SU-DHL-6 (cell line): ENCODE measurements around the gene ALDOC.
A peak's percentile ranks its signal among the peaks of the same experiment; 100 is the strongest.

ENCODE experiments used
- H2AFZ ChIP-seq: fragments of 200-600 bp; sonication (generic); 2 replicates; pipeline ENCODE4 v1.6.1; 2014; ENCODE audit warnings: low read depth, mild to moderate bottlenecking, moderate library complexity, mixed read lengths, antibody characterized with exemption, low read length; ENCODE audit not compliant: severe bottlenecking
- H3F3A ChIP-seq: fragments of 200-600 bp; shearing (Covaris generic); 2 replicates; pipeline ENCODE4 v1.6.0; 2016; ENCODE audit warnings: antibody characterized with exemption, mild to moderate bottlenecking; ENCODE audit not compliant: insufficient read depth
- H3K27ac ChIP-seq: fragments of 200-600 bp; sonication (generic); 2 replicates; pipeline ENCODE4 v1.5.1; 2016; ENCODE audit warnings: low read depth, mild to moderate bottlenecking, low read length, moderate library complexity, mixed read lengths
- H3K27me3 ChIP-seq: fragments of 200-600 bp; sonication (generic), shearing (Covaris generic); 2 replicates; pipeline ENCODE4 v1.6.0; 2014; ENCODE audit warnings: mild to moderate bottlenecking, low read length
- H3K36me3 ChIP-seq: fragments of 200-600 bp; sonication (generic); 2 replicates; pipeline ENCODE4 v1.6.1; 2014; ENCODE audit warnings: mild to moderate bottlenecking, low read length, mixed read lengths
- H3K4me2 ChIP-seq: fragments of 300-600, 200-600 bp; shearing (Covaris generic), sonication (generic); 2 replicates; pipeline ENCODE4 v1.6.0; 2014; ENCODE audit warnings: low read length, low read depth, mild to moderate bottlenecking; ENCODE audit not compliant: poor library complexity, severe bottlenecking
- H3K4me3 ChIP-seq: fragments of 200-600 bp; sonication (generic); 2 replicates; pipeline ENCODE4 v1.5.1; 2014; ENCODE audit warnings: antibody characterized with exemption, low read length, mild to moderate bottlenecking, mixed read lengths; ENCODE audit not compliant: insufficient read depth, poor library complexity, severe bottlenecking
- H3K79me2 ChIP-seq: fragments of 200-600 bp; sonication (generic); 2 replicates; pipeline ENCODE4 v1.6.1; 2014; ENCODE audit warnings: mild to moderate bottlenecking, low read length, moderate library complexity; ENCODE audit not compliant: insufficient read depth
- H3K9ac ChIP-seq: fragments of 200-600 bp; sonication (generic); 2 replicates; pipeline ENCODE4 v1.7.0; 2014; ENCODE audit warnings: mild to moderate bottlenecking, low read length
- H3K9me2 ChIP-seq: fragments of 200-600 bp; sonication (generic); replicated peaks from 2 replicates; pipeline ENCODE4 v1.6.1; 2014; ENCODE audit warnings: low read length; ENCODE audit not compliant: insufficient read depth
- H3K9me3 ChIP-seq: fragments of 200-600 bp; sonication (generic); 2 replicates; pipeline ENCODE4 v1.6.1; 2014; ENCODE audit warnings: low read length, mixed read lengths; ENCODE audit not compliant: insufficient read depth
- H4K20me1 ChIP-seq: fragments of 200-600 bp; sonication (generic); 2 replicates; pipeline ENCODE4 v1.6.1; 2014; ENCODE audit warnings: low read depth, mild to moderate bottlenecking, antibody characterized with exemption, low read length, moderate library complexity, mixed read lengths
- EZH2phosphoT487 ChIP-seq: fragments of 200-600 bp; sonication (generic), shearing (Covaris generic); conservative IDR thresholded peaks from 2 replicates; pipeline ENCODE4 v1.6.1; 2018; ENCODE audit warnings: mild to moderate bottlenecking, antibody characterized with exemption, low read length, moderate library complexity, mixed read lengths
- TF ChIP-seq, protein P1 (sequence below): fragments of 200-600 bp; sonication (generic); IDR thresholded peaks from one replicate; pipeline ENCODE4 v1.5.1; 2017; ENCODE audit warnings: antibody characterized with exemption, mild to moderate bottlenecking, low read length, moderate library complexity; ENCODE audit not compliant: insufficient read depth, poor library complexity, severe bottlenecking

ALDOC gene

GRCh38 chr17:28547623-28548416 is 28.9 kb downstream of the ALDOC start:
- H3K4me3 ChIP-seq: peak overlapping the region; percentile 27
- no peaks in the 10 kb centered on the region for H3K9me3 ChIP-seq
- H4K20me1 ChIP-seq: no peaks in the 10 kb centered on the region
- no peaks in the 10 kb centered on the region for H3K79me2 ChIP-seq
- H2AFZ ChIP-seq: peak overlapping the region; percentile 94
- no peak for TF ChIP-seq EZH2phosphoT487
- TF ChIP-seq, protein P1, sequence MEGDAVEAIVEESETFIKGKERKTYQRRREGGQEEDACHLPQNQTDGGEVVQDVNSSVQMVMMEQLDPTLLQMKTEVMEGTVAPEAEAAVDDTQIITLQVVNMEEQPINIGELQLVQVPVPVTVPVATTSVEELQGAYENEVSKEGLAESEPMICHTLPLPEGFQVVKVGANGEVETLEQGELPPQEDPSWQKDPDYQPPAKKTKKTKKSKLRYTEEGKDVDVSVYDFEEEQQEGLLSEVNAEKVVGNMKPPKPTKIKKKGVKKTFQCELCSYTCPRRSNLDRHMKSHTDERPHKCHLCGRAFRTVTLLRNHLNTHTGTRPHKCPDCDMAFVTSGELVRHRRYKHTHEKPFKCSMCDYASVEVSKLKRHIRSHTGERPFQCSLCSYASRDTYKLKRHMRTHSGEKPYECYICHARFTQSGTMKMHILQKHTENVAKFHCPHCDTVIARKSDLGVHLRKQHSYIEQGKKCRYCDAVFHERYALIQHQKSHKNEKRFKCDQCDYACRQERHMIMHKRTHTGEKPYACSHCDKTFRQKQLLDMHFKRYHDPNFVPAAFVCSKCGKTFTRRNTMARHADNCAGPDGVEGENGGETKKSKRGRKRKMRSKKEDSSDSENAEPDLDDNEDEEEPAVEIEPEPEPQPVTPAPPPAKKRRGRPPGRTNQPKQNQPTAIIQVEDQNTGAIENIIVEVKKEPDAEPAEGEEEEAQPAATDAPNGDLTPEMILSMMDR: peak; percentile 99
- no peaks in the 10 kb centered on the region for H3K36me3 ChIP-seq
- H3K9ac ChIP-seq: peak overlapping the region; percentile 39; the same call in 1 of the 2 replicates
- H3F3A ChIP-seq: peaks cover 4% of the 10 kb centered on the region; the same call in 1 of the 2 replicates
- H3K27ac ChIP-seq: peak overlapping the region; percentile 39
- H3K27me3 ChIP-seq: no peaks in the 10 kb centered on the region
- peak overlapping the region; percentile 49 for H3K4me2 ChIP-seq
- H3K9me2 ChIP-seq: no peaks in the 10 kb centered on the region

DNA sequence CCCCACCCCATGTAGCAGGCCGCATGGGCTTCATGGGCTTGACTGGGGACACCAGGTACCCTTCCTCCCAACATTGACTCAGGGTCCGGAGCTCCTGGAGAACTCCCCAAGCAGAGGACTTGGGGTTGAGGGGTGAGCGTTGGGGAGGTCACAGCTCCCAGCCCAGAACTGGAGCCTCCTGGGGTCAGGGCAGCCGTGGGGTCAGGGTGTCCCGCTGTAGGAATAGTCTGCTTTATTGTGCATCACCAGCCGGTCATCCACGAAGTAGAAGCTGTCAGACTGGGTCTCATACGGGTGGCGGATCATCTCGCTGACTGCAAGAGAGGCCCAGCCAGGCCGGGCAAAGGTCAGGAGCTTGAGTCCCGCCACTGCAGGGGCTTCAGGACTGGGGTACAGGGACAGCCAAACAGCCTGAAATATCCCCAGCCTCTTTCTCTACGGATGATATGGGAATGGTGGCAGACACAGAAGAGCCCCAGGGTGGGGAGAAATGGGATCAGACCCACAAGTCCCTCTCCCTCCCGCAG is 29.5 kb downstream of the ALDOC start:
- H3K9me3 ChIP-seq: no peaks in the 10 kb centered on the region
- no peaks in the 10 kb centered on the region for H3K27me3 ChIP-seq
- H3F3A ChIP-seq: peaks cover 4% of the 10 kb centered on the region; the same call in 1 of the 2 replicates
- H4K20me1 ChIP-seq: no peaks in the 10 kb centered on the region
- H3K79me2 ChIP-seq: no peaks in the 10 kb centered on the region
- no peaks in the 10 kb centered on the region for H3K9me2 ChIP-seq
- H3K36me3 ChIP-seq: no peaks in the 10 kb centered on the region
- H3K4me2 ChIP-seq: peak overlapping the region; percentile 49
- no peak overlapping the region for H3K27ac ChIP-seq
- no peak for TF ChIP-seq EZH2phosphoT487
- TF ChIP-seq, protein P1: no peak
- H2AFZ ChIP-seq: peak overlapping the region; percentile 94
- no peak overlapping the region for H3K4me3 ChIP-seq
- peak overlapping the region; percentile 39; the same call in 1 of the 2 replicates for H3K9ac ChIP-seq

- TF ChIP-seq, protein P1: no peak
- no peak for TF ChIP-seq EZH2phosphoT487
- Histone ChIP-seq H3K9ac (no peak overlapping the region), H2AFZ (no peak overlapping the region), H3K79me2 (no peaks in the 10 kb centered on the region), H3K36me3 (no peaks in the 10 kb centered on the region), H3F3A (peaks cover 4% of the 10 kb centered on the region; the same call in 1 of the 2 replicates), H3K4me3 (no peak overlapping the region), H3K27me3 (no peaks in the 10 kb centered on the region), H3K27ac (no peak overlapping the region), H3K9me3 (no peaks in the 10 kb centered on the region), H4K20me1 (no peaks in the 10 kb centered on the region), H3K9me2 (no peaks in the 10 kb centered on the region), H3K4me2 (no peak overlapping the region)
Measured at GRCh38 chr17:28545787-28546415, 30.8 kb downstream of the ALDOC start.
